HG03280 (cell line): ENCODE results near the gene BCOR.

Source experiments
- ATAC-seq: cut with Tn5 transposase; IDR thresholded peaks from one replicate; pipeline ENCODE4 v1.9.1; 2021; ENCODE audit warnings: mild to moderate bottlenecking, moderate library complexity; ENCODE audit not compliant: unreplicated experiment

BCOR gene

GRCh38 chrX:40116925-40117324, 19.2 kb upstream of the BCOR start:
- ATAC-seq = no peak

- no peak for ATAC-seq
Measured at GRCh38 chrX:40112996-40113395, 15.2 kb upstream of the BCOR start.

- no peak for ATAC-seq
Measured at GRCh38 chrX:40111868-40112267, 14.1 kb upstream of the BCOR start.

GRCh38 chrX:40109288-40110008, 11.7 kb upstream of the BCOR start:
- ATAC-seq = no peak

- no peak for ATAC-seq
Measured at GRCh38 chrX:40108959-40109287, 11.2 kb upstream of the BCOR start.

- ATAC-seq = no peak
Measured at GRCh38 chrX:40108162-40108958, 10.6 kb upstream of the BCOR start.

GRCh38 chrX:40107291-40108161, 9.8 kb upstream of the BCOR start:
- no peak for ATAC-seq

GRCh38 chrX:40106676-40107290, 9.0 kb upstream of the BCOR start:
- ATAC-seq = no peak

- ATAC-seq = no peak
Measured at GRCh38 chrX:40105835-40106675, 8.3 kb upstream of the BCOR start.

GRCh38 chrX:40104985-40105834, 7.5 kb upstream of the BCOR start:
- peak; percentile 36 for ATAC-seq

- peak; percentile 21 for ATAC-seq
Measured at GRCh38 chrX:40104630-40104984, 6.8 kb upstream of the BCOR start.

- ATAC-seq = no peak
Measured at GRCh38 chrX:40103565-40104323, 6.0 kb upstream of the BCOR start.

GRCh38 chrX:40102393-40103381, 4.9 kb upstream of the BCOR start:
- ATAC-seq = no peak

GRCh38 chrX:40101430-40101802, 3.7 kb upstream of the BCOR start:
- no peak for ATAC-seq

GRCh38 chrX:40100537-40101429, 3.0 kb upstream of the BCOR start:
- ATAC-seq = no peak

- ATAC-seq = no peak
Measured at GRCh38 chrX:40100141-40100536, 2.4 kb upstream of the BCOR start.
